Measurements from ENCODE around the gene SERPING1. TPM values are rescaled to one million over a fixed set of nuclear protein-coding genes. Genes with fewer than 3 reads are reported as not detected.
"Not testable (repeated sequence)": the region's sequence is repeated elsewhere in the genome, so short reads cannot be mapped to it uniquely, and the experiment has no call there.

SERPING1 gene
- total and polyA plus RNA-seq, 5 donors, result 181 to 294 (median 216) TPM

GRCh38 chr11:57646194-57646798 is 48.8 kb downstream of the SERPING1 start:
- H3K4me1 ChIP-seq (ENCODE audit: control insufficient read depth, insufficient read depth, low read length), result peaks cover 18% of the 10 kb centered on the region
- H3K27me3 ChIP-seq (ENCODE audit: control insufficient read depth, insufficient read depth), result no peaks in the 10 kb centered on the region
- no peaks in the 10 kb centered on the region for H3K9me3 ChIP-seq (ENCODE audit: control insufficient read depth, low read length)
- intact Hi-C loops (cut with DNase I), result loop anchor here in 3 of 4 donors (5.0 to 10.0 kb wide), 4 partner anchors 79 to 301 kb away; partner anchors contain the start of gene UBE2L6 (in 2 of the 3)
- ATAC-seq (no peak), DNase-seq (no peak)
- H3K4me3 ChIP-seq (ENCODE audit: low read length), result no peak overlapping the region
- WGBS, result 22% methylated on average over 10 of the region's 10 CpGs
- no peak overlapping the region for H3K27ac ChIP-seq (ENCODE audit: low read length)

- no peak overlapping the region for H3K4me3 ChIP-seq (ENCODE audit: low read length)
- no peak overlapping the region for H3K27ac ChIP-seq (ENCODE audit: low read length)
- no peak for DNase-seq
- H3K9me3 ChIP-seq (ENCODE audit: control insufficient read depth, low read length), result no peaks in the 10 kb centered on the region
- H3K27me3 ChIP-seq (ENCODE audit: control insufficient read depth, insufficient read depth), result no peaks in the 10 kb centered on the region
- intact Hi-C loops (cut with DNase I), result loop anchor here in 3 of 4 donors (5.0 to 10.0 kb wide), 4 partner anchors 80 to 302 kb away; partner anchors contain the start of gene UBE2L6 (in 2 of the 3)
- no peak for ATAC-seq
- WGBS, result 10% methylated on average over 23 of the region's 23 CpGs
- H3K4me1 ChIP-seq (ENCODE audit: control insufficient read depth, insufficient read depth, low read length), result peaks cover 18% of the 10 kb centered on the region
Observed at GRCh38 chr11:57646799-57647303, 49.4 kb downstream of the SERPING1 start.

DNA sequence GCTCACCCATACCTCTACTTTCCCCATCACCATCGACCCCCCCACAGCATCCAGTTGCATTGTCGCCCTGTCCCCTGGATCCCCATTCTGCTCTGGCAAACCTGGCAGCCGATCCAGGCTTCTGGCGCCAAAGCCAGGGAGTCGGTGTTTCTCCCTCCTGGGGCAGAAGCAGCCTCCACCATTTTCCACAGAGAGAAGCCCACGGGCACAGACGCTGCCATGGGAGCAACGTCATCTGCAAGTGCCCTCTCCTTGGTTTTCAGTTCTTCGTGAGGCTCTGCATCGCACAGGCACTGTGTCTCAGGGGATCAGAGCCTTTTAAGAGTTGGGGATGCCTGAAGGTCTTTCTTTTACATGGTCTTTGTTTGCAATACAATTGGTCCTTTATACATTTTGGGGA is 49.9 kb downstream of the SERPING1 start:
- ATAC-seq (no peak), DNase-seq (peak in 1 of 3 donors; percentile 56)
- H3K27me3 ChIP-seq (ENCODE audit: control insufficient read depth, insufficient read depth), result no peaks in the 10 kb centered on the region
- no peak overlapping the region for H3K4me3 ChIP-seq (ENCODE audit: low read length)
- peaks cover 18% of the 10 kb centered on the region for H3K4me1 ChIP-seq (ENCODE audit: control insufficient read depth, insufficient read depth, low read length)
- H3K9me3 ChIP-seq (ENCODE audit: control insufficient read depth, low read length), result no peaks in the 10 kb centered on the region
- 2% methylated on average over 10 of the region's 10 CpGs for WGBS
- H3K27ac ChIP-seq (ENCODE audit: low read length), result no peak overlapping the region
- intact Hi-C loops (cut with DNase I), result loop anchor here in 3 of 4 donors (5.0 to 10.0 kb wide), 4 partner anchors 80 to 303 kb away; partner anchors contain the start of gene UBE2L6 (in 2 of the 3)

DNA sequence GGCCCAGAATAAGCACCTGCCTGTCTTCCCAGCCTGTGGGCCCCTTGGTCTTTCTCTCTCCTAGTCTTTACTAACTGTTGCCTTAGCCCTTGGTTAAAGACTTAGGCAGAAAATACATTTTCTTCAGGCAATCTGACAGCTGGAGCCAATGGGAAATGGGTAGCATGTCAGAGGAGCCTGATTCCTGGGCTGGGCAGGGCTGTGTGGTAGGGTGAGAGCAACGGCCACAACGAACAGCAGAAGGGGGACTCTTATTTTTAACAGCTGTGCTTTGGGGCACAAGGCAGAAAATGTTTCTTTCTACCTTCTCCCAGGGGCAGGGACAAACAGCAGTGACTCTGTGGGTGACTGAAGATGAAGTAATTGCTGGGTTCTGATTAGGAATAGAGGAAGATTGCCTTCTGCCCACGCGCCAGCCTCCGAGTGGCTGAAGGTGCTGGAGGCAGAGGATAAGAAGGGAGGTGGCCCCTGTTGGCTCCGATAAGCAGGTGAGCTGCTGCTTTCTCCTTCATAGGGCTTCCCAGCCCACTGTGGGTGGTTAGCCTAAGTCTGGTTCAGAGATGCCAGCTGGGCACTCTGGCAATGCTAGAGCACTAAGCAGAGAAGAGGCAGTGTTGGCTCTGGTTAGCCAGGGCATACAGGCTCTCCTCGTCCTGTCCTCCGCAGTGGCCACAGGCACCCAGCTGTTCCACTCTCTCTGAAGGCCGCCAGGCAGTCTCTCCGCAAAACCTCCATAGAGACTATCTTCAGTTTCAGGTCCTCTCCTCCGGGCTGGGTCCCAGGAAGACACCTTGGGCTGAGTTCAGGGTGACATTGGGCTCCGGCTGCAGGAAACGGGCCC is 50.7 kb downstream of the SERPING1 start:
- no peaks in the 10 kb centered on the region for H3K27me3 ChIP-seq (ENCODE audit: control insufficient read depth, insufficient read depth)
- intact Hi-C loops (cut with DNase I), result loop anchor here in 3 of 4 donors (5.0 to 10.0 kb wide), 4 partner anchors 81 to 303 kb away; partner anchors contain the start of gene UBE2L6 (in 2 of the 3)
- H3K9me3 ChIP-seq (ENCODE audit: control insufficient read depth, low read length), result no peaks in the 10 kb centered on the region
- WGBS, result 7% methylated on average over 13 of the region's 13 CpGs
- H3K27ac ChIP-seq (ENCODE audit: low read length), result no peak overlapping the region
- peak overlapping the region; percentile 61 for H3K4me3 ChIP-seq (ENCODE audit: low read length)
- ATAC-seq (no peak), DNase-seq (no peak)
- H3K4me1 ChIP-seq (ENCODE audit: control insufficient read depth, insufficient read depth, low read length), result peaks cover 18% of the 10 kb centered on the region

DNA sequence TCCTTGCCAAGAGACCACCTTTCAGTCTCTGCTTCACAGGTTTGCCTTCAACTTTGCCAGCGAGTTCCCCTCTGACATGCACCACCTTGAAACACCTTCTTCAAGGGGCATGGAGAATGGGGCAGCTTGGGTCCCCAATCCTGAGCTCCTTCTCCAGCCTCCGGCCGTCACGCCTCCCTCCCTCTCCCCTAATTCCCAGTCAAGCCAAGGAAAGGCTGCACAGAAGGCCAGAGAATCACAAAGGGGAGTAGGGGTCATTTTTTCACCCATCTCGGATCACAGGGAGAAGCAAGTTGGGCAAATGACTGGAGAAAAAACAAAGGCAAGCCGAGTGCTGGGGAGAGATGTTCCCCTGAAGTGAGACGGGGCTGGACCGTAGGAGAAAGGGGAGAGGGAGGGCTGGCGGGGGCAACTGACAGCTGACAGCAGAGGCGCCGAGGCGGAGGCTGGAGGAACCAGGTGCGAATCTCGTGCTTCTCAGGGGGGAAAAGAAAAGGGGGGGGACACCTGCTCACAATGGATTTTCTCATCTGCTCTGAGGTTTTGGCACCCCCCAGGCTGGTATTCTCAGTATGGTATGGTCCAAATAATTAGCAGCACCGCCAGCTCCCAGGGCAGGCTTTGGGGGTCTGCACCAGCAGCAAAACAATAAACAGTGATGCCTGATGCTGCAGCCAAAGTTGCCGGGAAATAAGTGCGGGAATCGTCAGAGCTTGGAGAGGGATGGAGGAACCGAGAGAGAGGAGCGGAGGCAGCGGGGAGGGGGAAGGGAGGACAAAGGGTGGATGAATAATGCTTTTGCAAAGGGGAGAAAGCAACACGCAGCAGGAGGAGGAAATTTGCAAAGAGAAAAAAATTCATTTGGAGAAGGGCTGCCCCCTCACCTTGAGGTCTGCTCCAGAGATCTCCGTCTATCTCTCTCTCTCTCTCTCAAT is 51.6 kb downstream of the SERPING1 start:
- DNase-seq (peak in 1 of 3 donors; percentile 62), ATAC-seq (no peak)
- 2% methylated on average over 23 of the region's 23 CpGs for WGBS
- Histone ChIP-seq H3K9me3 (ENCODE audit: control insufficient read depth, low read length) (no peaks in the 10 kb centered on the region), H3K4me3 (ENCODE audit: low read length) (peak overlapping the region; percentile 61), H3K4me1 (ENCODE audit: control insufficient read depth, insufficient read depth, low read length) (peaks cover 18% of the 10 kb centered on the region), H3K27ac (ENCODE audit: low read length) (no peak overlapping the region), H3K27me3 (ENCODE audit: control insufficient read depth, insufficient read depth) (no peaks in the 10 kb centered on the region)
- intact Hi-C loops (cut with DNase I), result loop anchor here in 3 of 4 donors (5.0 to 10.0 kb wide), 4 partner anchors 82 to 304 kb away; partner anchors contain the start of gene UBE2L6 (in 2 of the 3)

- peaks cover 18% of the 10 kb centered on the region for H3K4me1 ChIP-seq (ENCODE audit: control insufficient read depth, insufficient read depth, low read length)
- peak; percentile 50 to 77 (median 76) for DNase-seq
- H3K4me3 ChIP-seq (ENCODE audit: low read length), result peak within 1 kb of the TSS; percentile 61
- no peaks in the 10 kb centered on the region for H3K27me3 ChIP-seq (ENCODE audit: control insufficient read depth, insufficient read depth)
- H3K27ac ChIP-seq (ENCODE audit: low read length), result no peak within 1 kb of the TSS
- intact Hi-C loops (cut with DNase I), result loop anchor here in 3 of 4 donors (5.0 to 10.0 kb wide), 4 partner anchors 83 to 305 kb away; partner anchors contain the start of gene UBE2L6 (in 2 of the 3)
- 9% methylated on average over 15 of the region's 15 CpGs for WGBS
- H3K9me3 ChIP-seq (ENCODE audit: control insufficient read depth, low read length), result no peaks in the 10 kb centered on the region
- ATAC-seq, result peak; percentile 62 to 72
Observed at GRCh38 chr11:57649826-57650738, 52.6 kb downstream of the SERPING1 start, which contains the start of gene YPEL4. TSS of gene YPEL4 (minus strand) at chr11:57649912. CDS start at chr11:57647107, 2,805 bp downstream.

GRCh38 chr11:57650739-57651090 is 53.2 kb downstream of the SERPING1 start:
- WGBS, result 71% methylated on average over 5 of the region's 5 CpGs
- no peak overlapping the region for H3K4me3 ChIP-seq (ENCODE audit: low read length)
- peaks cover 17% of the 10 kb centered on the region for H3K4me1 ChIP-seq (ENCODE audit: control insufficient read depth, insufficient read depth, low read length)
- H3K9me3 ChIP-seq (ENCODE audit: control insufficient read depth, low read length), result no peaks in the 10 kb centered on the region
- H3K27me3 ChIP-seq (ENCODE audit: control insufficient read depth, insufficient read depth), result no peaks in the 10 kb centered on the region
- no peak for DNase-seq
- H3K27ac ChIP-seq (ENCODE audit: low read length), result no peak overlapping the region
- intact Hi-C loops (cut with DNase I), result no loop called here
- no peak for ATAC-seq

- H3K4me1 ChIP-seq (ENCODE audit: control insufficient read depth, insufficient read depth, low read length), result peaks cover 12% of the 10 kb centered on the region
- no peaks in the 10 kb centered on the region for H3K27me3 ChIP-seq (ENCODE audit: control insufficient read depth, insufficient read depth)
- no peak overlapping the region for H3K27ac ChIP-seq (ENCODE audit: low read length)
- intact Hi-C loops (cut with DNase I), result no loop called here
- H3K4me3 ChIP-seq (ENCODE audit: low read length), result no peak overlapping the region
- WGBS, result 83% methylated on average over 7 of the region's 7 CpGs
- no peak for DNase-seq
- H3K9me3 ChIP-seq (ENCODE audit: control insufficient read depth, low read length), result no peaks in the 10 kb centered on the region
- ATAC-seq, result no peak
Observed at GRCh38 chr11:57651408-57651807, 53.9 kb downstream of the SERPING1 start.

- intact Hi-C loops (cut with DNase I); H3K4me3 ChIP-seq (ENCODE audit: low read length); H3K27me3 ChIP-seq (ENCODE audit: control insufficient read depth, insufficient read depth); DNase-seq; H3K9me3 ChIP-seq (ENCODE audit: control insufficient read depth, low read length); H3K27ac ChIP-seq (ENCODE audit: low read length); ATAC-seq; H3K4me1 ChIP-seq (ENCODE audit: control insufficient read depth, insufficient read depth, low read length): not testable (repeated sequence)
- 78% methylated on average over 14 of the region's 14 CpGs for WGBS
Observed at GRCh38 chr11:57652230-57652629, 54.7 kb downstream of the SERPING1 start.

All from right cardiac atrium (tissue), 5 donors.